ENCODE results near the gene CDKN2B.

GRCh38 chr9:21982861-21983560, 26.1 kb downstream of the CDKN2B start:
- TF ChIP-seq, protein P1, sequence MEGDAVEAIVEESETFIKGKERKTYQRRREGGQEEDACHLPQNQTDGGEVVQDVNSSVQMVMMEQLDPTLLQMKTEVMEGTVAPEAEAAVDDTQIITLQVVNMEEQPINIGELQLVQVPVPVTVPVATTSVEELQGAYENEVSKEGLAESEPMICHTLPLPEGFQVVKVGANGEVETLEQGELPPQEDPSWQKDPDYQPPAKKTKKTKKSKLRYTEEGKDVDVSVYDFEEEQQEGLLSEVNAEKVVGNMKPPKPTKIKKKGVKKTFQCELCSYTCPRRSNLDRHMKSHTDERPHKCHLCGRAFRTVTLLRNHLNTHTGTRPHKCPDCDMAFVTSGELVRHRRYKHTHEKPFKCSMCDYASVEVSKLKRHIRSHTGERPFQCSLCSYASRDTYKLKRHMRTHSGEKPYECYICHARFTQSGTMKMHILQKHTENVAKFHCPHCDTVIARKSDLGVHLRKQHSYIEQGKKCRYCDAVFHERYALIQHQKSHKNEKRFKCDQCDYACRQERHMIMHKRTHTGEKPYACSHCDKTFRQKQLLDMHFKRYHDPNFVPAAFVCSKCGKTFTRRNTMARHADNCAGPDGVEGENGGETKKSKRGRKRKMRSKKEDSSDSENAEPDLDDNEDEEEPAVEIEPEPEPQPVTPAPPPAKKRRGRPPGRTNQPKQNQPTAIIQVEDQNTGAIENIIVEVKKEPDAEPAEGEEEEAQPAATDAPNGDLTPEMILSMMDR (conservative IDR thresholded peaks at IDR 0.05; ENCODE audit: low read depth, low read length): no peak
- TF ChIP-seq EZH2phosphoT487 (IDR thresholded peaks at IDR 0.05; ENCODE audit: borderline replicate concordance, low read length): no peak

All from PC-3 (cell line).